HG03469 (cell line): ENCODE data around the gene ELOA.
"Not testable (repeated sequence)": the region's sequence is repeated elsewhere in the genome, so short reads cannot be mapped to it uniquely, and the experiment has no call there.

Experiments
- ATAC-seq: cut with Tn5 transposase; IDR thresholded peaks from one replicate; pipeline ENCODE4 v1.9.1; 2021; ENCODE audit warnings: mild to moderate bottlenecking, moderate library complexity, moderate number of reproducible peaks; ENCODE audit not compliant: unreplicated experiment

The ELOA gene

DNA sequence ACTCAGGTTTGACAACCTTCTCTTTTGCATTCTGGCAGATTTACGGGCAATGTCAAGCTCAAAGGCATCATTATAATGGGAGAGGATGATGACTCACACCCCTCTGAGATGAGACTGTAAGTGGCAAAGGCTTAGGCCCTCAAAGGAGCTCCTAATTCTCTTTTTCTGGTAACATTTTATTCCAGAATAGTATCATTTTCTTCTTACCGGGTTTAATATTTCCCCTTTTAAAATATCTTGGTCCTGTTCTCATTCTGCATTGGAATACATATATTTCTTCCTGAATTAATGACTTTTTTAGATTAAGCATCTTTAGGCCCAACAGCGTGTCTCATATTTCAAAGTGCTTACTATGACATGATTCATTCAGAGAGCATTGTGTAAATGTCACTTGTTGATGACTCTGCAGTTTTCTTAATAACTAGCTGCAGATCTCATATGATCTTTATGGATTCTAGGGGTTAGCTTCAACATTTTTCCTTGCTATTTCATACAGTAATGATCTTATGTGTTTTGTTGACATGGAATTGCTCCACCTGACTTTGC lies 36.6 kb downstream of the ELOA start:
- ATAC-seq, result no peak

DNA sequence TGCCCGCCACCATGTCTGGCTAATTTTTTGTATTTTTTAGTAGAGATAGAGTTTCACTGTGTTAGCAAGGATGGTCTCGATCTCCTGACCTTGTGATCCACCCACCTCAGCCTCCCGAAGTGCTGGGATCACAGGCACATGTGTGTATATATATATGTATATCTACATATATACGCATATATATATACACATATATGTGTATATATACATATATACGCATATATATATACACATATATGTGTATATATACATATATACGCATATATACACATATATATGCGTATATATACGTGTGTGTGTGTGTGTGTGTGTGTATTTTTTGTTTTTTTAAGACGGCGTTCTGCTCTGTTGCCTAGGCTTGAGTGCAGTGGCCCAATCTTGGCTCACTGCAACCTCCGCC lies 39.9 kb downstream of the ELOA start:
- not testable (repeated sequence) for ATAC-seq

DNA sequence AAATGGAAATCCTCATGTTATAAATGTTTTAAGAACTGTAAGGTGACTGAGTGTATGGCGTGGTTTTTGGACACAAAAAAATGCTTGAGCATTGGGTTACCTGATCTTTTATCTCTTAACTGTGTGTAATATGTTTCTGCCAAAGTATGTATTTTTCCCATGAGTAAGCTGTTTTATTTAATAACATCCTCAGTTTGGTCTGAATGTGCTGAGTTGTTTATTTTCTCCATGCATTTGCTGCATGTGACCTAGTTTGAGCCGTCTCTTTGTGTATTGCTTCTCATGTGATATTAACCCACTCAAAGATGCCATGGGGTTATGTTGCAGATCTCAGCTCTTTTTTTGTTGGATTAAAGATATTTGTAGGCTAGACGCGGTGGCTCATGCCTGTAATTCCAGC lies 41.6 kb downstream of the ELOA start:
- ATAC-seq, result no peak

DNA sequence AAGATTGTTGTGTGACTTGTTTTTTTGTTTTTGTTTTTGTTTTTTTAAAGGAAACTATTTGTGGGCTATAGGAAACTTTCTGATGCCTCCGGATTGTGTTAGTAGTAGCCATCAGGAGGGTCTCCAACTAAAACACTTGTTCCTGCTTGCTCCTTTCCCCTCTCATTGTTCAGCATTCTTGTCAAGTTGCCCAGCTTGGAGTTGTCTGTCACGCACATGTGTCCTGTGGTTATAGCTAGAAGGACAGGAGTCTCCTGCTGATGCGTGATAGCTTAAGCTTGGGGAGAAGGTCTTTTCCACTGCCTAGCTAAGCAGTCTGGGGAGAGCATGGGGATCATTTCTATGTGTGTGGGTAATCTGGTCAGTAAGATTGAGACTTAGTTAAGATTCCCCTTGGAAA lies 44.4 kb downstream of the ELOA start:
- ATAC-seq, result no peak

DNA sequence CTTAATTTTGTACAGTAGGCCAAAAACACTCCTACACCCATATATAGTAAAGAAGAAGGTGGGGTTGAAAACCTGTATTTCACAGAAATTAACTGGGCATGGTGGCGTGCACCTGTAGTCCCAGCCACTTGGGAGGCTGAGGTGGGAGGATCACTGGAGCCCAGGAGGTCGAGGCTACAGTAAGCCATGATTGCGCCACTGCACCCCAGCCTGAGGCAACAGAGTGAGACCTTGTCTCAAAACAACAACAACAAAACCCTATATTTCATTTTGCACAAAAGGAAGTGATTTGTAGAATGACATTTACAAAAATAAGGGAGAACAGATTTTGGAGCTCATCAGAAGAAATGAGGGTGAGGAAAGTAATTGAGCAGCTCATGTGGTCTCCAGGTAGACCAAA lies 45.4 kb downstream of the ELOA start:
- ATAC-seq, result no peak

DNA sequence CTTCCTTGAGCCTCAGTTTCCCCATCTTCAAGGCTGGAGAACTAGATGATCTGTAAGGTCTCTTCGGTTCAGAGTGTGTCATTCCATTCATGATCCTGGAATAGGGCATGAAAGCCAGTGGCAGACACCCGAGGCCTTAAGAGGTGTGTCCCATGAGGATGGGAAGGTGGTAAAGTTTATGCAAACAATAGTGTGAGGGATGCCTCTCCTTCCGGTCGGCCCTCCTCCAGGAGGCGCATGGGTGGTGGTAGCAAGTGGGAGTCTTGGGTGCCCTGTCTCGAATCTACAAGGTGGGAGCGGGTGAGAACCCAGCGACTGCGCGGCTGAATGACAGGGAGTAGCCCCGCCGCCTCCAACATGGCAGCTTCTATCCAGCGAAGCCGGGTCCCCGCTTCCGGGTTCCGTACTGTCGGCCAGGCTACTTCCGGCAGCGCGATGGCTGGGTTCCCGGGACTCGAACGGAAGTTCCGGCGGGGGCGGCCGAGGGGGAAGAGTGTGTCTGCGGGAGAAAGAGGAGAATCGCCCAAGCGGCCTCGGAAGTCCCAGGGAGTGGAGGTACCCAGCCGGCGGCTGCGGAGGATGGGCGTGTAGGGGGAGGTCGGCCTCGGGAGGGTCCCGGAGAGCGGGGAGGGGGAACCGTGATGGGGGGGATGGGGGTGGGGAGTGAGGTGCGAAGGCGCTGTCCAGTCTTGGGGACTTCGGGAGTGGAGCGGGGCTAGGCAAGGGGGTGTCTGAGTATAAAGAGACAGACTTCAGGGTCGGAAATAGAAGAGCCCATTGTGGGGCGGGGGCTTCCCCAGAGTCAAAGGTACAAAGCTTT lies 47.6 kb downstream of the ELOA start, which contains the start of gene LYPLA2:
LYPLA2 (plus strand) TSS at position 450 of the 820 bp plus-strand sequence. CDS start 1,538 bp downstream, outside the sequence.
- no peak for ATAC-seq

DNA sequence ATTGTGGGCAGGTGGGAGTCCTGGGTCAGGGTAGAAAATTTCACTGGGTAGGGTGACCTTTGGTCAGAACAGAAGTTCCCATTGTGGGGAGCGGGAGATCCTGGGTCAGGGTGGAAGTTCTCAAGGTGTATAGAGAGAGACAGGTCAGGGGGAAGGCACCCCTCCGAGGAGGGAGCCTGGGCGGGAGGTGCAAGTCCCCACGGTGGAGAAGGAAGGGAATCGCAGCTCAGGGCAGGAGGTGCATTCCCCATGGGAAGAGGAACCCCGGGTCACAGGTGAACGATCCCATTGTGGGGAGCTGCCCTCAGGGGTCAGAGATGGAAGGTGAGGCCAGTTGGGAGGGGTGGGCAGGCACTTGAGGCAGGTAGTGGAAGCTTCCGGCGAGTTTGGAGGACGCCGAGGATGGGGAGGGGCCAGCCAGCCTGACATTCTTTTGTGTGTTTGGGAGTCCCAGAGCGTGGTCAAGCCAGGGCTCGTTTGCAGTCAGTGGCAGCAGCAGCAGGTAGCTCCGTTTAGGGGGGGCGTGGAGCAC lies 48.3 kb downstream of the ELOA start:
- ATAC-seq, result no peak

DNA sequence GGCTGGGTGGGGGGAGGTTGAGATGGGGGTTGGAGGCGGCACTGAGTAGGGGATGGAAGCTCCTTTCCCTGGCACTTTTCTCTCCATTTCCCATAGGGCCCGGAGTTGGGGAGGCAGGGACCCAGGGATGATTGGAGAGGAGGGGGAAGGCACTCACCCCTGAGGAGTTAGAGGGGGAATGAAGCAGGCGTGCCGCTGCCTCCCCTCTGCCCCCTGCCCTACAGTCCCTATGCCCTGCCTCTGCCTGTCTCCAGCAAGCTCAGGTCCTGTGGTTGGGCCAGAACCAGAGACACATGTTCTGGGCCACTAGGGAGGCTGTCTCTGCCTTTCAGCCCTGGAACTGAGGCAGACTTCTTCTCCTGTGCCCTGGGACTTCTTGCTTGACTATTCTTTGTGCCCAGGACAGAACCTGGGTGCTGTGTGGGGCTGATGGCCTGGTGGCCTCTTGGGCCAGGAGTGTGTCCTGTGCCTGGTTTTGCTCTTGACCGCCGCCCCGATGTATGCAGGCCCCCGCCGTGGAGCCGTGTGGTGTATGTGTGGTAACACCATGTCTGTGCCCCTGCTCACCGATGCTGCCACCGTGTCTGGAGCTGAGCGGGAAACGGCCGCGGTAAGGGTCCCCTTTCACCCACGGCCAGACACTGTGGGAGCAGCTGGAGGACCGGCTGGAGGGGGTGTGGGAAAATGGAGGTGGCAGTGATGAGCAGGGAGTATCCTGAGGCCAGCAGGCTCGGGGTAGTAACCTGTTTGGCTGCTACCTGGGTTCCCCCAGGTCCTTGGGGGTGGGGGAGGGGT lies 49.1 kb downstream of the ELOA start:
- no peak for ATAC-seq

DNA sequence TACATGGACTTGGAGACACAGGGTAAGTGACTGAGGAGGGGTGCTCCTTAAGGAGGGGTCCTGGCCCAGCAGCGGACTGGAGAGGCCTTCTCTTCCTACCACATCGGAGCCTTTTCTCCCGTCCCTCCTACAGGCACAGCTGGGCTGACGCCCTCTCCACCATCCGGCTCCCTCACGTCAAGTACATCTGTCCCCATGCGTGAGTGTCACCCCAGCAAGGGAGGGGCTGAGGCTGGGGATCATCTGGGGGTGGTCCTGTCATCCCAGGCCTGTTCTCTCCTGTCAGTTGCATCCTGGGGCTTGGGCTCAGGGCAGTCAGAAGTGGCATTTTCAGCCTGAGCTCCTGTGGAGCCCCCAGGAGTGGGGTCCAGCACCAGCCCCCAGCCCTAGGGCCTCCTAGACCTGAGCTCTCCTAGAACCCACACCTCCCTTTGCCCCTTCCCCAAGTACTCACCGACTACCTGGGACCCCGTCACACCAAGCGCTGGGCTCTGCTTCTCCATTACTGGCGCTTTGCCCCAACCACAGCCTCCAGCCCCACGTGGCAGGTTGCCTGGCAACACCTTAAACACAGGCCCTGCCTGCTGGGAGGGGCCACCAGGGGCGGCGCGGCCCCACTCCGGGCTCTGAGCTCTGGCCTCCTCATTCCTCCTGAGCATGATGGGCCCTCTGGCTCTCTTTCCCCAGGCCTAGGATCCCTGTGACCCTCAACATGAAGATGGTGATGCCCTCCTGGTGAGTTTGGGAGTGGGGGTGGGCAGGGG lies 49.9 kb downstream of the ELOA start:
- ATAC-seq, result no peak

DNA sequence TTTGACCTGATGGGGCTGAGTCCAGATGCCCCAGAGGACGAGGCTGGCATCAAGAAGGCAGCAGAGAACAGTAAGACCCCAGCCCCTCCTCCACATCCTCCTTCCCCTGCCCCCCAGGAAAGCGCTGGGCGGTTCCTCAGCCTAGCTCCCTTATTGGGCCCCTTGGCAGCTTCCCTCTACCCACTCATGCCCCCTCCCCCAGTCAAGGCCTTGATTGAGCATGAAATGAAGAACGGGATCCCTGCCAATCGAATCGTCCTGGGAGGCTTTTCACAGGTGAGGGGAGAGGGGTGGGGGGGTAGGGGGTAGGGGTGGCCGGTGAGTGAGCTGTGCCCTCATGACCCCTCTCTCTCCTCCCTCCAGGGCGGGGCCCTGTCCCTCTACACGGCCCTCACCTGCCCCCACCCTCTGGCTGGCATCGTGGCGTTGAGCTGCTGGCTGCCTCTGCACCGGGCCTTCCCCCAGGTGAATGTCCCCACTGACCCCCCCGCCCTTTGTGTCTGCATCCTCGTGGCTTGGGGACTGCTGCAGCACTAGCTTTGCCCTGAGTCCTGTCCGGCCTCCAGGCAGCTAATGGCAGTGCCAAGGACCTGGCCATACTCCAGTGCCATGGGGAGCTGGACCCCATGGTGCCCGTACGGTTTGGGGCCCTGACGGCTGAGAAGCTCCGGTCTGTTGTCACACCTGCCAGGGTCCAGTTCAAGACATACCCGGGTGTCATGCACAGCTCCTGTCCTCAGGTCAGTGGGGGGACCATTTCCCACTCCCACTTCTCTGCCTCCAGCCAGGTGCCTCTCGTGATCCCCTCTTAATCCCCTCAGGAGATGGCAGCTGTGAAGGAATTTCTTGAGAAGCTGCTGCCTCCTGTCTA lies 50.8 kb downstream of the ELOA start:
- ATAC-seq, result no peak

DNA sequence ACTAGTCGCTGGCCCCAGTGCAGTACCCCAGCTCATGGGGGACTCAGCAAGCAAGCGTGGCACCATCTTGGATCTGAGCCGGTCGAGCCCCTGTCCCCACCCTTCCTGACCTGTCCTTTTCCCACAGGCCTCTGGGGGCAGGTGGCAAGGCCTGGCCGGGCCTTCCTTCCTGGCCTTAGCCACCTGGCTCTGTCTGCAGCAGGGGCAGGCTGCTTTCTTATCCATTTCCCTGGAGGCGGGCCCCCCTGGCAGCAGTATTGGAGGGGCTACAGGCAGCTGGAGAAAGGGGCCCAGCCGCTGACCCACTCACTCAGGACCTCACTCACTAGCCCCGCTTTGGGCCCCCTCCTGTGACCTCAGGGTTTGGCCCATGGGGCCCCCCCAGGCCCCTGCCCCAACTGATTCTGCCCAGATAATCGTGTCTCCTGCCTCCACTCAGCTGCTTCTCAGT lies 51.5 kb downstream of the ELOA start:
- ATAC-seq, result not testable (repeated sequence)

DNA sequence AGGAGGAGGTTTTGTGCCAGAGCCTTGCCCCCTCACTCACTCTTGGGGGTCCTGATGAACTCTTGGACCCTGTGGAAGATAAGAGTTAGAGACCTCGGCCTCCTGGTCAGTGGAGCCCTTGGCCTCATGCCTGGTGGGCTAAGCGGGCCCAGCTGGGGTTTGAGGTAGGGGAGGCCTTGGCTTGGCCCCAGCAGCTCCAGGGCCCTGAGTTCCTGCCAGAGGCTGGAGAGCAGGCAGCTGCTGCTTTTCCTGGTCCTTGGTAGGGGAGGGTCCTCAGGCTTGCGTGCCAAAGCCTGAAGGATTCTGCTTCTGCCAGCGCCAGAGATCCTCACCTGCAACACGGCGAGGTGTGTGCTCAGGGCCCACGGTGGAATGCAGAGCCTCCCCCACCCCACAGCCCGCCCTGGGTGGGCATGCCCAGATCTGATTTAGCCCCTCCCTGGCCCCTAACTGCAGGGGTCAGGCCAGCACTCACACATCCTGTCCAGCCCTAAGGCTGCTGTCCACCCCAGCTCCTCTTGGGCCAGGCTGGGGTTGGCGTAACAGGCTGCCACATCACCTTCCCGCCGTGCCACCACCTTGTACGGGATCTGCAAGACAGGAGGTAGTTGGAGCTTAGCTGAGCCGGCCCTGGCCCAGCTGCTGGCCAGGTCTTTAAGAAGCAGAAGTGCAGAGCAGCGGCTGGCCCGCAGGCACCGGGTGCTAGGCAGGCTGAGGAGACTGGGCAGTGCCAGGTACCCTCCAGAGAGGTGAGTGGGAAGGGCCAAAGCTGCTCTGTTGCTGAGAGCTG lies 52.6 kb downstream of the ELOA start:
- no peak for ATAC-seq

DNA sequence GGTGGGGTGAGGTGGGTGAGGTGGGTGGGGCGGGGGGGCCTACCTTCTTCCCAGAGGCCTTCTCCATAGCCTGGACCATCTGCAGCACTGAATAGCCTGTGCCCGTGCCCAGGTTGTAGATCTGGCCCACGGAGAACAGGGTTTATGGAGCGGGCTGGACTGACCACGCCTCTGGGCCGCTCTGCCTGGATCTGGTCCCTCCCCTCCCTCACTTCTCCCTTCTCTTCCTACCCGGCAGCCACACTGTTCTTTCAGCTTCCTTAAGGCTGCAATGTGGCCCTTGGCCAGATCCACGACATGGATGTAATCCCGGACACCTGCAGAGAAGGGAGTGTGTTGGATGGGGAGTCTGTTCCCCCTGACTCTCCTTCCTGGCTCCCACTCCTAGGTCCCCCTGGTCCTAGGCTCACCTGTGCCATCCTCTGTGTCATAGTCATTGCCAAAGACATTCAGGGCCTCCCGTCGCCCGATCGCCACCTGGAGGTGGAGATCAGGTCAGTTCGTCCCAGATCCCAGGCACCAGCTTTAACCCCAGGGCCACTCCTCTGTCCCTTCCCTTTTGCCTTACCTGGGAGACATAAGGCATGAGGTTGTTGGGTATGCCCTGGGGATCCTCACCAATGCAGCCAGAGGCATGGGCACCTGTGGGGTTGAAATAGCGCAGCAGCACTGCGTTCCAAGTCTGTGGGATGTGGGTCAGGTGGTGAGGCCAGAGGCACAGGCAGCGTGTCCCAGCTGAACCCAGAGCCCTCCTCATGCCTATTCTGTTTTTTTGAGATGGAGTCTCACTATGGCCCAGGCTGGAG lies 53.4 kb downstream of the ELOA start:
- no peak for ATAC-seq

DNA sequence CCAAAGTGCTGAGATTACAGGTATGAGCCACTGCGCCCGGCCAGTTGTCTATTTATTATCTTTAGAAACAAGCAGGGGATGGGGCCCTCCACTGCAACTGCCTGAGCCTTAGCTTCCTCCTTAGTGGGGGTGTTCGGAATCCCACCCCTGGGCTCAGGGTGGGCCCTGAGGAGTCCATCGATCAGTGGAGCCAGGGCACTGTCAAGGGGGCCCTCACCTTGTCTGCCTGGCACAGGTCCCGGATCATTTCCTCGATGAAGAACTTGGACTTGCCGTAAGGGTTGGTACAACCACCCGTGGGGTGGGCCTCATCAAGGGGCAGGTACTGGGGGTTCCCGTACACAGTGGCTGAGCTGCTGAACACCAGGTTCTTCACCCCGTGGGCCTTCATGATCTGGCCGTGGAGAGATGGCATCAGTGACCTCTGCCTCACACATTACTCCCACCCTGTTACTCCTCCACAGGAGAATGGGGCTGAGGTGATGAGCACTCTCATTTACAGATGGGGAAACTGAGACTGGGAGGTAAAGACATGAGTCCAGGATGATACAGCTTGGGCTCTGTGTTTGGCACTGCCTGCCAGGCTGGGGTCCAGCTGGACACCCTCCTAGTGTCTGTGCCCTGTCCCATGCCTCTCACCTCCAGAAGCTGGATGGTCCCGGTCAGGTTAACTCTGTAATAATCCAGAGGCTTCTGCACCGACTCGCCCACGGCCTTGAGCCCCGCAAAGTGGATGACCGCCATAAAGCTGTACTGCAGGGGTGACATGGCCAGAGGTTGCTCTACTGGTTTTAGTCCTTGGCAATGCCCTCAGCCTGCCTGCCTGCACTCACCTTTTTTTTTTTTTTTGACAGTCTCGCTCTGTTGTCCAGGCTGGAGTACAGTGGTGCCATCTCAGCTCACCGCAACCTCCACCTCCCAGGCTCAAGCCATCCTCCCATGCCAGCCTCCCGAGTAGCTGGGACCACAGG lies 54.5 kb downstream of the ELOA start:
- no peak for ATAC-seq

DNA sequence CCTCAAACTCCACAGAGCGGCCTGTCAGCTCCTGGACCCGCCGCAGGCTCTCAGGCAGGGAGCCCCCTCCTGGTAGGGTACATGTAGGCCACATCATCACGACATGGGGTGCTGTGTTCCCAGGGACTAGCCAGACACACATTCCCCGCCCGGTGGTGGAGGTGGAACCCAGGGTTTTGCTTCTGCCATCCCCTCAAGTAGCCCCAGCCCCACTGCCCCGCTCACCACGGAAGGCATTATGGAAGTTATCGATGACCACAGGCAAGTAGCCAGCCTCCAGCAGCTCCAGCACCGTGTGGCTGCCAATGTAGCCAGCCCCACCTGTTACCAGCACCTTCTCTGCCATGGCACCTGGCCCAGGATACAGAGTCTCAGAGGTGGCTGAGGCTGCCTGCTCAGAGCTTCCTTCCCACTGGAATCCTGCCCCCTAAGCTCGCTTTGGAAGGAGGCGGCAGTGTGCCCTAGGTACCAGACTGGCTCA lies 55.4 kb downstream of the ELOA start:
- no peak for ATAC-seq

DNA sequence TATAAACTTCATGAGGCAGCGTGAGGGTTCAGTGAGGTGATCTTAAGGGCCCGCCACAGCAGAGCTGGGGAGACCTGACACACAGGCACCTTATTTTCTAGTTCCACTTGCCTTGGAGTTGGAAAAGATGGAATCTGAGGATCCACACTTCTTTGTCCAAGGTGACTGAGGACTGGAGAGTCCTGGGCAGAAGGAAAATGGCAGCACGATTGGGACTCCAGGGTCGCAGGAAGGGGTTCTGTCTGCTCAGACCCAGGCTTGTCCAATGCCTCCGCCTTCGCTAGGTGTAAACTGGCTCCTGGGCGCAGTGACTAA lies 55.9 kb downstream of the ELOA start:
- ATAC-seq, result no peak
